Karpas-422 (cell line): ENCODE measurements around the gene ZFHX2. TPM values are rescaled to one million over a fixed set of nuclear protein-coding genes. Genes with fewer than 3 reads are reported as not detected.

Experiments used
- DNase-seq: peaks from one replicate; pipeline ENCODE4 v3.0.0-alpha.2; 2015
- H2AFZ ChIP-seq: fragments of 200-600 bp; sonication (generic); 2 replicates; pipeline ENCODE4 v1.6.1; 2014; ENCODE audit warnings: antibody characterized with exemption, low read length, mixed read lengths
- H3K27ac ChIP-seq: fragments of 200-600 bp; sonication (generic); 2 replicates; pipeline ENCODE4 v1.5.1; 2014; ENCODE audit warnings: mild to moderate bottlenecking, low read length, moderate library complexity
- H3K27me3 ChIP-seq: fragments of 200-600 bp; sonication (generic); 2 replicates; pipeline ENCODE4 v1.6.1; 2014; ENCODE audit warnings: low read length, mixed read lengths
- H3K36me3 ChIP-seq: fragments of 200-600 bp; sonication (generic); 2 replicates; pipeline ENCODE4 v1.6.1; 2014; ENCODE audit warnings: low read length, mixed read lengths; ENCODE audit not compliant: insufficient read depth
- H3K4me1 ChIP-seq: fragments of 200-600 bp; sonication (generic); 2 replicates; pipeline ENCODE4 v1.6.1; 2014; ENCODE audit warnings: mild to moderate bottlenecking, low read length, mixed read lengths
- H3K4me2 ChIP-seq: fragments of 200-600 bp; sonication (generic); 2 replicates; pipeline ENCODE4 v1.6.1; 2014; ENCODE audit warnings: low read length, low read depth, mild to moderate bottlenecking; ENCODE audit not compliant: poor library complexity, severe bottlenecking
- H3K4me3 ChIP-seq: fragments of 200-600 bp; sonication (generic); 2 replicates; pipeline ENCODE4 v1.5.1; 2014; ENCODE audit warnings: mild to moderate bottlenecking, antibody characterized with exemption, low read length, mixed read lengths
- H3K79me2 ChIP-seq: fragments of 200-600 bp; sonication (generic); 2 replicates; pipeline ENCODE4 v1.6.1; 2014; ENCODE audit warnings: mild to moderate bottlenecking, low read length, mixed read lengths
- H3K9ac ChIP-seq: fragments of 200-600 bp; sonication (generic); 2 replicates; pipeline ENCODE4 v1.6.0; 2014; ENCODE audit warnings: low read length
- H3K9me2 ChIP-seq: fragments of 200-600 bp; sonication (generic), shearing (Covaris generic); replicated peaks from 2 replicates; pipeline ENCODE4 v1.6.0; 2014; ENCODE audit warnings: mild to moderate bottlenecking, low read length, moderate library complexity; ENCODE audit not compliant: insufficient read depth
- H3K9me3 ChIP-seq: fragments of 300-700, 200-600 bp; sonication (generic); 2 replicates; pipeline ENCODE4 v1.6.1; 2014; ENCODE audit warnings: low read length, mixed read lengths
- H4K20me1 ChIP-seq: fragments of 200-600 bp; sonication (generic); 2 replicates; pipeline ENCODE4 v1.6.1; 2014; ENCODE audit warnings: mild to moderate bottlenecking, antibody characterized with exemption, low read length, low read depth; ENCODE audit not compliant: insufficient read depth
- total RNA-seq: library from RNA; depleted of rRNA; stranded (reverse); fragments of >200 nt; shearing (Covaris generic); gene quantifications from 2 replicates; pipeline ENCODE4 v1.2.3, GENCODE V29; 2014; ENCODE audit warnings: low replicate concordance

Gene ZFHX2
- total RNA-seq, 1 experiment from 2014 or later, result 0.07 TPM

DNA sequence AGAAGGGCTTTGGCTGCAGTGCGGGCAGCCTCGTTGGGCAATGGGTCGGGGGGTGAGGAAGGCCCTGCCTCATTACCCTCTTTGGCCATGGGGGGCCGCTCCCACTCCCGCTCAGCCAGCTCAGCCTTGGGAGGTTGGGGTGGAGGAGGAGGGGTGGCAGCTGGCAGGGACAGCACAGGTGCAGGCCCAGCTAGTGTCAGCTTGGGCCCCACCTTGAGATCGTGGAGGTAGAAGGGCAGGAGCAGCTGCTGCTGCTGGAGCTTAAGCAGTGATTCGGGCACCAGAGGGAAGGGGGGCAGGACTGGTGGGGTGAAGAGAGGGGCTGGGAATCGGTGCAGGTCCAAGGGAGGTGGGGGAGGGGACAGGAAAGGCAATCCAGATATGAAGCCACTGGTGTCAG, 26.0 kb downstream of the ZFHX2 start:
- no peak overlapping the region for H3K4me2 ChIP-seq
- H3K4me3 ChIP-seq, result no peak overlapping the region
- no peaks in the 10 kb centered on the region for H3K9me3 ChIP-seq
- no peaks in the 10 kb centered on the region for H3K79me2 ChIP-seq
- H3K36me3 ChIP-seq, result no peaks in the 10 kb centered on the region
- H3K27ac ChIP-seq, result no peak overlapping the region
- H3K27me3 ChIP-seq, result no peaks in the 10 kb centered on the region
- no peak overlapping the region for H2AFZ ChIP-seq
- H3K4me1 ChIP-seq, result no peaks in the 10 kb centered on the region
- H3K9me2 ChIP-seq, result no peaks in the 10 kb centered on the region
- no peak overlapping the region for H3K9ac ChIP-seq
- no peak for DNase-seq
- H4K20me1 ChIP-seq, result no peaks in the 10 kb centered on the region

DNA sequence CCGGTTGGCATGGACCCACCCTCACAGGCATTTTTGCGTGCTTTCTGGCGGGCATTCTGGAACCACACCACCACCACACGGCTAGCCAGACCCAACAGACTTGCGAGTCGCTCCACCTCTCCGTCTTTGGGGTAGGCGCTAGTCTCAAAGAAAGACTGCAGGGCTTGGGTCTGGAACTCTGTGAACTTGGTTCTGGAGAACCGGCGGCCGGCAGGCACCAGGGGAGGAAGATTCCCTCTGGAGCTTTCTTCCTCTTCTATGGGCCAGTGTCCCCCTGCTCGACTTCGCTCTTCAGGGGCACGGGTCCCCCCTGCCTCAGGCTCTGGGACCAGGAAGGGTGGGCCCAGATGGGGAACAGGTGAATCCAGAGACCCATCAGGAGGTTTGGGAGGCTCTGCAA, 26.6 kb downstream of the ZFHX2 start:
- no peaks in the 10 kb centered on the region for H3K36me3 ChIP-seq
- H3K4me3 ChIP-seq, result no peak overlapping the region
- no peaks in the 10 kb centered on the region for H3K9me3 ChIP-seq
- H4K20me1 ChIP-seq, result no peaks in the 10 kb centered on the region
- H3K79me2 ChIP-seq, result no peaks in the 10 kb centered on the region
- H3K9ac ChIP-seq, result no peak overlapping the region
- H3K27ac ChIP-seq, result no peak overlapping the region
- no peaks in the 10 kb centered on the region for H3K9me2 ChIP-seq
- H3K4me1 ChIP-seq, result no peaks in the 10 kb centered on the region
- H2AFZ ChIP-seq, result no peak overlapping the region
- H3K4me2 ChIP-seq, result no peak overlapping the region
- DNase-seq, result no peak
- H3K27me3 ChIP-seq, result no peaks in the 10 kb centered on the region

- H3K27me3 ChIP-seq, result no peaks in the 10 kb centered on the region
- H3K27ac ChIP-seq, result no peak overlapping the region
- H3K4me2 ChIP-seq, result no peak overlapping the region
- H3K9ac ChIP-seq, result no peak overlapping the region
- H4K20me1 ChIP-seq, result no peaks in the 10 kb centered on the region
- no peak overlapping the region for H2AFZ ChIP-seq
- H3K9me3 ChIP-seq, result no peaks in the 10 kb centered on the region
- no peaks in the 10 kb centered on the region for H3K9me2 ChIP-seq
- no peaks in the 10 kb centered on the region for H3K4me1 ChIP-seq
- H3K36me3 ChIP-seq, result no peaks in the 10 kb centered on the region
- DNase-seq, result no peak
- no peak overlapping the region for H3K4me3 ChIP-seq
- H3K79me2 ChIP-seq, result no peaks in the 10 kb centered on the region
Measured at GRCh38 chr14:23523229-23524016, 28.1 kb downstream of the ZFHX2 start.

DNA sequence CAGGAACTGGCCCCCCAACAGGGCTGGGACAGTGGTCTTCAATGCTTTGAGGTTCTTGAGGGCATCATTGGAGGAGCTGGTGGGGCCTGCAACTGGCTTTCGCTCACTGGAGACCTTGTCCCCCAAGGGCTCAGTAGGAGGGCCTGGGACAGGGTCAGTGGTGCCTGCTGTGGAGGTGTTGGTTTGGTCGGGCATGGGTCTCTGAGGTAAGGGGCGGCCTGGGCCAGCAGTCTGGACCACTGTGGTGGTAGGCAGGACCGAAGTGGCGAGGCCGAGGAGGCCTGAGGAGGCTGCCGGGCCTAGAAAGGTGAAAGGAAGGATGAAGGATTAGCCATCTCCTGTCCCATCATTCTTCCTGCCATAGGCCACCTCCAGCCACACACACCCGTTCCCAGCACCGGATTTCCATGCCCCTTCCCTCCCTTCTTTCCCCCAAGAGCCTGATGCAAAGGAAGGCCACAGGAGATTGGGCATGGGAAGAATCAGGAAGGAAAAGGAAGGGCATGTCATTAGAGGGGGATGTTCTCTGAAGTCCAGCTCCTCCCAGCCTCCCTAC, 28.8 kb downstream of the ZFHX2 start:
- H3K4me3 ChIP-seq, result no peak overlapping the region
- H3K36me3 ChIP-seq, result no peaks in the 10 kb centered on the region
- no peak overlapping the region for H3K27ac ChIP-seq
- H3K9ac ChIP-seq, result no peak overlapping the region
- no peaks in the 10 kb centered on the region for H3K79me2 ChIP-seq
- H4K20me1 ChIP-seq, result no peaks in the 10 kb centered on the region
- no peak overlapping the region for H3K4me2 ChIP-seq
- H3K9me2 ChIP-seq, result no peaks in the 10 kb centered on the region
- no peak overlapping the region for H2AFZ ChIP-seq
- no peaks in the 10 kb centered on the region for H3K9me3 ChIP-seq
- H3K4me1 ChIP-seq, result no peaks in the 10 kb centered on the region
- H3K27me3 ChIP-seq, result no peaks in the 10 kb centered on the region
- no peak for DNase-seq

- Histone ChIP-seq H3K9me2 (no peaks in the 10 kb centered on the region), H3K9ac (no peak overlapping the region), H3K4me1 (no peaks in the 10 kb centered on the region), H3K27me3 (no peaks in the 10 kb centered on the region), H2AFZ (no peak overlapping the region), H4K20me1 (no peaks in the 10 kb centered on the region), H3K79me2 (no peaks in the 10 kb centered on the region), H3K36me3 (no peaks in the 10 kb centered on the region), H3K9me3 (no peaks in the 10 kb centered on the region), H3K4me3 (no peak overlapping the region), H3K27ac (no peak overlapping the region), H3K4me2 (no peak overlapping the region)
- no peak for DNase-seq
Measured at GRCh38 chr14:23521785-23522640, 29.6 kb downstream of the ZFHX2 start.

GRCh38 chr14:23520899-23521533, 30.5 kb downstream of the ZFHX2 start:
- H3K27ac ChIP-seq, result no peak overlapping the region
- H3K27me3 ChIP-seq, result no peaks in the 10 kb centered on the region
- no peak overlapping the region for H3K4me3 ChIP-seq
- no peaks in the 10 kb centered on the region for H3K9me2 ChIP-seq
- no peak overlapping the region for H2AFZ ChIP-seq
- H3K4me1 ChIP-seq, result no peaks in the 10 kb centered on the region
- no peak for DNase-seq
- H3K36me3 ChIP-seq, result no peaks in the 10 kb centered on the region
- H3K79me2 ChIP-seq, result no peaks in the 10 kb centered on the region
- no peak overlapping the region for H3K9ac ChIP-seq
- H3K4me2 ChIP-seq, result no peak overlapping the region
- H3K9me3 ChIP-seq, result no peaks in the 10 kb centered on the region
- no peaks in the 10 kb centered on the region for H4K20me1 ChIP-seq

- H3K36me3 ChIP-seq, result no peaks in the 10 kb centered on the region
- H3K9ac ChIP-seq, result no peak overlapping the region
- H2AFZ ChIP-seq, result no peak overlapping the region
- H3K4me3 ChIP-seq, result no peak overlapping the region
- no peaks in the 10 kb centered on the region for H3K27me3 ChIP-seq
- no peaks in the 10 kb centered on the region for H3K9me2 ChIP-seq
- H3K4me2 ChIP-seq, result no peak overlapping the region
- H3K9me3 ChIP-seq, result no peaks in the 10 kb centered on the region
- H4K20me1 ChIP-seq, result no peaks in the 10 kb centered on the region
- no peaks in the 10 kb centered on the region for H3K4me1 ChIP-seq
- DNase-seq, result no peak
- H3K27ac ChIP-seq, result no peak overlapping the region
- H3K79me2 ChIP-seq, result no peaks in the 10 kb centered on the region
Measured at GRCh38 chr14:23518709-23519108, 32.9 kb downstream of the ZFHX2 start.
